GM12865 (cell line): ENCODE results near the gene MKLN1.

Source experiments
- DNase-seq: peaks from one replicate; pipeline ENCODE4 v3.0.0; 2010; ENCODE audit warnings: low read depth
- H3K4me3 ChIP-seq: 2 replicates; pipeline ENCODE4 v1.5.1; 2011; ENCODE audit warnings: mild to moderate bottlenecking, low read depth, low read length, control low read depth
- CTCF ChIP-seq: IDR thresholded peaks from 2 replicates; pipeline ENCODE4 v1.5.1; 2011; ENCODE audit warnings: low read length, control low read depth, low read depth, inconsistent platforms; ENCODE audit not compliant: insufficient read depth; ENCODE audit errors: missing control alignments

Gene MKLN1

DNA sequence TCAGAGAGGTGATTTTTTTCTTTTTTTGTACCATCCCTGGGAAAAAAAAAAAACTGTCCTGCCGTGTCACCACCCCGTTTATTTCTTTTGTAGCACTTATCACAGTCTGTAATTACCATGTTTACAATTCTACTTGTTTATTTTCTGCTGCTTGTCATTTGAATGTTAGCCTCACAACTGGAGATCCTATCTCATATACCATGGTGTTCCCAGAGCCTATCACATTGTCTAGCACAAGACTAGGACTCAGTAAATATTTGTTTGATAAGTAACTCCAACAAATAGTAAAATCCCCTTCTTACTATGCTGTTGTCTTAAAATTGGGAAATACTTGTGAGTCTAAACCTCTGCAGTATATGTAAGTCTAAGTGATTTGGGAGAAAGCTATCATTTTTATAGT, 36.0 kb downstream of the MKLN1 start:
- TF ChIP-seq CTCF: no peak
- H3K4me3 ChIP-seq: no peak overlapping the region
- DNase-seq: no peak

DNA sequence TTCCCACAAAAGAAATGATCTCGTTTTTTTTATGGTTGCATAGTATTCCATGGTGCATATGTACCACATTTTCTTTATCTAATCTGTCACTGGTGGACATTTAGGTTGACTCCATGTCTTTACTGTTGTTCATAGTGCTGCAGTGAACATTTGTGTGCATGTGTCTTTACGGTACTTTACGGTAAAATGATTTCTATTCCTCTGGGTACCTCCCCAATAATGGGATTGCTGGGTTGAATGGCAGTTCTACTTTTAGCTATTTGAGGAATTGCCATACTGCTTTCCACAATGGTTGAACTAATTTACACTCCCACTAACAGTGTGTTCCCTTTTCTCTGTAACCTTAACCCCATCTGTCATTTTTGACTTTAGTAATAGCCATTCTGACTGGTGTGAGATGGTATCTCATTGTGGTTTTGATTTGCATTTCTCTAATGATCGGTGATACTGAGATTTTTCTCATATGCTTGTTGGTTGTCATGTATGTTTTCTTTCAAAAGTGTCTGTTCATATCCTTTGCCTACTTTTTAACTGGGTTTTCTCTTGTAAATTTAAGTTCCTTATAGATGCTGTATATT, 37.2 kb downstream of the MKLN1 start:
- no peak for TF ChIP-seq CTCF
- no peak for DNase-seq
- H3K4me3 ChIP-seq: no peak overlapping the region

DNA sequence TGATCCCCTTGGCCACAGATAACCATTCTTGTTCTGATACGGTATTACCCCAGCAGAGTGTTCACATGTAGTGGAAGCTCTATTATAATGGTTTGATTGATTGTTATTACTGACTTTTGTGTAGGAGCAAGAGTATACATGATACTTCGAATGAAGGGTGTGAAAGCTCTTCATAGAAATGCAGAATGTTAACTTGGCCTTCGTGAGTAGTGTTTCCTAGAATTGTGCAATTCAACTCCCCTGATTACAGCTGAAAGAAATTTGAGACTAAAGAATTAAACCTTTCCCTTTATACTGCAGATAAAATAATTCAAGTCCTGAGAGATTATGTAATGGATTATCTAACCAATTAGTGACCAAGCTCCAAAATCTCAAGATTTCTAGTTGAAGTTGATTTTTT, 38.2 kb downstream of the MKLN1 start:
- TF ChIP-seq CTCF: no peak
- DNase-seq: no peak
- no peak overlapping the region for H3K4me3 ChIP-seq

DNA sequence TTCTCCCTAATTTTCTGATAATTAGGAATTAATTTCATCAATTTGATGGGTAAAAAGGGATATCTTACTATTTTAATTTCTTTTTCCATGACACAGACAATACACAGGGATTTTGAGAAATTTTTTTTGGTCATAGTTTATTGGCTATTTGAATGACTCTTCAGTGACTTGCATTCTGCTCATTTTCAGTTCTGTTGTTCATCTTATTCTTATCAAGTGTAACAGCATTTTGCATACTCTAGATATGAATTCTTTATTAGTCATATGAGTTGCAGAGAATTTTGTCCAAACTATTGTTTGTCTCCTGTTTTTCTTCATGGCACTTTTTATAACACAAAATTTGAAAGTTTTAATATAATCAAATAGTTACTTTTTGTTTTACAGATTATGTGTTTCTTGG, 41.7 kb downstream of the MKLN1 start:
- DNase-seq: no peak
- no peak overlapping the region for H3K4me3 ChIP-seq
- no peak for TF ChIP-seq CTCF

- no peak overlapping the region for H3K4me3 ChIP-seq
- peak; percentile 74 for DNase-seq
- TF ChIP-seq CTCF: no peak
Measured at GRCh38 chr7:131370523-131370968, 42.9 kb downstream of the MKLN1 start.

GRCh38 chr7:131371411-131371810, 43.7 kb downstream of the MKLN1 start:
- no peak for TF ChIP-seq CTCF
- DNase-seq: no peak
- H3K4me3 ChIP-seq: no peak overlapping the region

DNA sequence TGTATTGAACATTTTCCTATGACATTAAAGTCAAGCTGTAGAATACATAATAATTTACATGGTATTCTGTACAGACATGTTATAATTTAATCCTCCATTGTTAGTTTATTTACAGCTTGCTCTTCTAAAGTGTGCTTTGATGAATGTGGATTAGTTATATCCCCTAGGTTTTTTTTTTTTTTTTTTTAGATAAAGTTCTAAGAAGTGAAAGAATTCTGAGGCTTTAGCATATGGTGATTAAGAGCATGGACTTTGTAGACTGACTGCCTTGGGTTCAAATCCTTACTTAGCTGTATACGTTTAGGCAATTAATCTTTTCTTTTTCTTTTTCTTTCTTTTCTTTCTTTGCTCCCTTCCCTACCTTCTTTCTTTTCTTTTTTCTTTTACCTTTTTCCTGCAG, 44.9 kb downstream of the MKLN1 start:
- DNase-seq: no peak
- no peak overlapping the region for H3K4me3 ChIP-seq
- TF ChIP-seq CTCF: no peak
